Spinal cord (tissue), 10 donors: Measurements from ENCODE around the gene ZNF536. TPM values are rescaled to one million over a fixed set of nuclear protein-coding genes. Genes with fewer than 3 reads are reported as not detected.
"Not testable (repeated sequence)": the region's sequence is repeated elsewhere in the genome, so short reads cannot be mapped to it uniquely, and the experiment has no call there.

Source experiments
- DNase-seq, 6 donors: peaks; one replicate each; pipeline versions ENCODE4 v3.0.0 to v3.0.0-alpha.2; 2013 to 2015; ENCODE audit warnings: low spot score in 6 of 6, low read depth in 4 of 6
- H3K27ac ChIP-seq: one replicate; pipeline ENCODE4 v1.5.1; 2013; ENCODE audit warnings: low read depth, low read length, control low read depth
- H3K27me3 ChIP-seq: one replicate; pipeline ENCODE4 v1.6.1; 2013; ENCODE audit warnings: low read length; ENCODE audit not compliant: control insufficient read depth, insufficient read depth
- H3K36me3 ChIP-seq: one replicate; pipeline ENCODE4 v1.6.1; 2013; ENCODE audit warnings: low read length; ENCODE audit not compliant: control insufficient read depth, insufficient read depth
- H3K4me1 ChIP-seq: one replicate; pipeline ENCODE4 v1.6.1; 2013; ENCODE audit warnings: low read length; ENCODE audit not compliant: control insufficient read depth, insufficient read depth
- H3K4me3 ChIP-seq: one replicate; pipeline ENCODE4 v1.5.1; 2013; ENCODE audit warnings: low read depth, low read length, control low read depth
- H3K9me3 ChIP-seq: one replicate; pipeline ENCODE4 v1.6.1; 2013; ENCODE audit warnings: low read length; ENCODE audit not compliant: control insufficient read depth, insufficient read depth
- WGBS: methylation state at CpG from one replicate; pipeline ENCODE4 v1.1.5; 2013; ENCODE audit warnings: missing lambda C conversion rate; ENCODE audit not compliant: insufficient coverage; 5-methylcytosine and 5-hydroxymethylcytosine counted together
- polyA plus RNA-seq, 2 donors: library from polyadenylated mRNA; unstranded; fragments of 120-200 nt; gene quantifications; one replicate each; pipeline ENCODE4 v1.2.1, GENCODE V29; 2013; ENCODE audit not compliant: insufficient read length in 2 of 2
- total RNA-seq, 2 donors: library from RNA; depleted of rRNA in 1 of 2; stranded (reverse); fragments of 120-200 nt in 1 of 2; fragments of >200 nt in 1 of 2; gene quantifications; one replicate each; pipeline versions ENCODE4 v1.2.3 to v1.2.4, GENCODE V29; 2013 to 2014
- donor health status: healthy.

Gene ZNF536
- total and polyA plus RNA-seq, 4 donors: 26.2 to 41.1 (median 28.9) TPM

- not testable (repeated sequence) for DNase-seq, H3K9me3 ChIP-seq, H3K4me3 ChIP-seq, H3K27ac ChIP-seq, H3K27me3 ChIP-seq
- Histone ChIP-seq H3K4me1 (peaks cover 30% of the 10 kb centered on the region), H3K36me3 (peaks cover 24% of the 10 kb centered on the region)
- WGBS: 98% methylated on average over 5 of the region's 9 CpGs
These were observed 73.9 kb downstream of the ZNF536 start for GRCh38 chr19:30446120-30446519.

GRCh38 chr19:30446850-30447552 is 74.8 kb downstream of the ZNF536 start:
- Histone ChIP-seq H3K36me3 (peaks cover 24% of the 10 kb centered on the region), H3K27ac (no peak overlapping the region), H3K9me3 (no peaks in the 10 kb centered on the region), H3K4me1 (peaks cover 32% of the 10 kb centered on the region), H3K4me3 (no peak overlapping the region), H3K27me3 (no peaks in the 10 kb centered on the region)
- DNase-seq: peak in 1 of 6 donors; percentile 41
- WGBS: no CpG with 5 or more reads among the region's 10 CpGs

- H3K36me3 ChIP-seq: peaks cover 24% of the 10 kb centered on the region
- WGBS: 64% methylated on average over 4 of the region's 4 CpGs
- no peak for DNase-seq
- H3K9me3 ChIP-seq: no peaks in the 10 kb centered on the region
- H3K27me3 ChIP-seq: no peaks in the 10 kb centered on the region
- peaks cover 35% of the 10 kb centered on the region for H3K4me1 ChIP-seq
- no peak overlapping the region for H3K4me3 ChIP-seq
- no peak overlapping the region for H3K27ac ChIP-seq
These were observed 75.3 kb downstream of the ZNF536 start for GRCh38 chr19:30447553-30447870.

- Histone ChIP-seq H3K9me3 (no peaks in the 10 kb centered on the region), H3K36me3 (peaks cover 23% of the 10 kb centered on the region), H3K27me3 (no peaks in the 10 kb centered on the region), H3K4me3 (no peak overlapping the region), H3K4me1 (peaks cover 40% of the 10 kb centered on the region), H3K27ac (peak overlapping the region; percentile 83)
- WGBS: 33% methylated on average over 5 of the region's 9 CpGs
- DNase-seq: peak in 2 of 6 donors; percentile 27 to 47
These were observed 76.3 kb downstream of the ZNF536 start for GRCh38 chr19:30448386-30449077.

GRCh38 chr19:30449078-30449590 is 77.0 kb downstream of the ZNF536 start:
- Histone ChIP-seq H3K36me3 (peaks cover 17% of the 10 kb centered on the region), H3K27me3 (no peaks in the 10 kb centered on the region), H3K4me1 (peaks cover 40% of the 10 kb centered on the region), H3K27ac (peak overlapping the region; percentile 83), H3K9me3 (no peaks in the 10 kb centered on the region), H3K4me3 (no peak overlapping the region)
- DNase-seq: peak in 1 of 6 donors; percentile 50
- WGBS: 57% methylated on average over 3 of the region's 6 CpGs

- peak overlapping the region; percentile 83 for H3K27ac ChIP-seq
- no peak overlapping the region for H3K4me3 ChIP-seq
- peak in 1 of 6 donors; percentile 40 for DNase-seq
- H3K9me3 ChIP-seq: no peaks in the 10 kb centered on the region
- H3K4me1 ChIP-seq: peaks cover 40% of the 10 kb centered on the region
- WGBS: no CpG with 5 or more reads among the region's 8 CpGs
- no peaks in the 10 kb centered on the region for H3K27me3 ChIP-seq
- H3K36me3 ChIP-seq: peaks cover 12% of the 10 kb centered on the region
These were observed 77.5 kb downstream of the ZNF536 start for GRCh38 chr19:30449673-30450072.

- no peaks in the 10 kb centered on the region for H3K9me3 ChIP-seq
- peaks cover 40% of the 10 kb centered on the region for H3K4me1 ChIP-seq
- H3K27ac ChIP-seq: peak overlapping the region; percentile 83
- H3K27me3 ChIP-seq: no peaks in the 10 kb centered on the region
- peaks cover 8% of the 10 kb centered on the region for H3K36me3 ChIP-seq
- 6% methylated on average over 5 of the region's 7 CpGs for WGBS
- DNase-seq: peak in 5 of 6 donors; percentile 53 to 94 (median 61)
- peak overlapping the region; percentile 35 for H3K4me3 ChIP-seq
These were observed 77.9 kb downstream of the ZNF536 start for GRCh38 chr19:30450100-30450499.

GRCh38 chr19:30450835-30451321 is 78.7 kb downstream of the ZNF536 start:
- peak overlapping the region; percentile 83 for H3K27ac ChIP-seq

GRCh38 chr19:30452931-30453330 is 80.7 kb downstream of the ZNF536 start:
- 84% methylated on average over 7 of the region's 7 CpGs for WGBS
- Histone ChIP-seq H3K27ac (no peak overlapping the region), H3K4me3 (no peak overlapping the region)

More at GRCh38 chr19:30450835-30451321, 78.7 kb downstream of the ZNF536 start:
- Histone ChIP-seq H3K4me3 (peak overlapping the region; percentile 35), H3K27me3 (no peaks in the 10 kb centered on the region), H3K36me3 (peaks cover under 1% of the 10 kb centered on the region), H3K9me3 (no peaks in the 10 kb centered on the region), H3K4me1 (peaks cover 35% of the 10 kb centered on the region)
- 8% methylated on average over 31 of the region's 31 CpGs for WGBS
- DNase-seq: peak in 3 of 6 donors; percentile 35 to 72 (median 72)

More at GRCh38 chr19:30452931-30453330, 80.7 kb downstream of the ZNF536 start:
- no peaks in the 10 kb centered on the region for H3K9me3 ChIP-seq
- H3K4me1 ChIP-seq: peaks cover 31% of the 10 kb centered on the region
- no peaks in the 10 kb centered on the region for H3K27me3 ChIP-seq
- no peaks in the 10 kb centered on the region for H3K36me3 ChIP-seq
- DNase-seq: peak in 1 of 6 donors; percentile 74
